A549 (cell line): ENCODE results near the gene ZNF273. TPM values are rescaled to one million over a fixed set of nuclear protein-coding genes. Genes with fewer than 3 reads are reported as not detected.

ENCODE experiments used
- ATAC-seq, 2 experiments: fragments of 200-7000 bp in 1 of 2; fragments of >200 bp in 1 of 2; cut with Nextera tagmentation in 1 of 2; cut with Tn5 transposase in 1 of 2; 3 replicates each; pipeline versions ENCODE4 v1.8.0 to v1.9.1; 2018 to 2020; ENCODE audit warnings: mild to moderate bottlenecking in 1 of 2, moderate library complexity in 1 of 2
- CTCF ChIA-PET: fragments of 300-600 bp; sonication (Branson Sonifier 250); formaldehyde crosslinking; extraction: SDS; loops from one replicate; lab custom pipeline; 2021; ENCODE audit warnings: antibody characterized with exemption, inconsistent platforms; lab: Yijun Ruan, JAX
- POLR2A ChIA-PET: fragments of 350-600 bp; formaldehyde crosslinking; extraction: SDS; loops from one replicate; lab custom pipeline; 2021; ENCODE audit warnings: antibody characterized with exemption, inconsistent platforms; lab: Yijun Ruan, JAX
- DNase-seq, 2 experiments: peaks; one replicate each; pipeline versions ENCODE4 v3.0.0 to v3.0.0-alpha.2; 2011 to 2016; ENCODE audit warnings: low read depth in 1 of 2, low spot score in 1 of 2
- FAIRE-seq: peaks from 2 replicates; lab custom pipeline; 2011; peaks lifted over from hg19 to GRCh38; lab: Jason Lieb, UNC
- H3K27ac ChIP-seq, 2 experiments: fragments of >200 bp; sonication (Bioruptor Twin); formaldehyde crosslinking; 3 replicates each; pipeline ENCODE4 v1.5.1; 2016 to 2017
- H3K4me1 ChIP-seq: fragments of >200 bp; sonication (Bioruptor Twin); formaldehyde crosslinking; 3 replicates; pipeline ENCODE4 v1.6.1; 2016
- H3K4me2 ChIP-seq: fragments of >200 bp; sonication (Bioruptor Twin); formaldehyde crosslinking; 3 replicates; pipeline ENCODE4 v1.6.1; 2016
- H3K4me3 ChIP-seq: fragments of >200 bp; sonication (Bioruptor Twin); formaldehyde crosslinking; 3 replicates; pipeline ENCODE4 v1.5.1; 2016
- H3K9me3 ChIP-seq: fragments of >200 bp; sonication (Bioruptor Twin); formaldehyde crosslinking; 3 replicates; pipeline ENCODE4 v1.6.1; 2016
- BHLHE40 ChIP-seq: IDR thresholded peaks from 2 replicates; pipeline ENCODE4 v1.6.1; 2012; ENCODE audit warnings: low read depth, low read length, inconsistent platforms
- CBX8 ChIP-seq: fragments of 200-600 bp; sonication (generic); IDR thresholded peaks from 2 replicates; pipeline ENCODE4 v1.6.1; 2016
- CEBPB ChIP-seq, 2 experiments: fragments of >200 bp in 1 of 2; sonication (Bioruptor Twin) in 1 of 2; formaldehyde crosslinking in 1 of 2; IDR thresholded peaks; 2 replicates each; pipeline ENCODE4 v1.6.1; 2012 to 2016
- EP300 ChIP-seq, 2 experiments: fragments of >200 bp; sonication (Bioruptor Twin); formaldehyde crosslinking; IDR thresholded peaks; 2 replicates in 1 of 2; 3 replicates in 1 of 2; pipeline ENCODE4 v1.6.1; 2016 to 2017
- JUNB ChIP-seq: fragments of >200 bp; sonication (Bioruptor Twin); formaldehyde crosslinking; IDR thresholded peaks from 2 replicates; pipeline ENCODE4 v1.6.1; 2016
- NPAS2 ChIP-seq: fragments of 250-450 bp; sonication (Bioruptor Pico); IDR thresholded peaks from 2 replicates; pipeline ENCODE4 v1.8.0; 2022; ENCODE audit warnings: mild to moderate bottlenecking, moderate library complexity, borderline replicate concordance
- NR3C1 ChIP-seq: fragments of >200 bp; sonication (Bioruptor Twin); formaldehyde crosslinking; IDR thresholded peaks from 3 replicates; pipeline ENCODE4 v1.6.1; 2017
- POLR2A ChIP-seq: IDR thresholded peaks from 2 replicates; pipeline ENCODE4 v1.6.1; 2012; ENCODE audit warnings: mild to moderate bottlenecking, low read length
- RARB ChIP-seq: fragments of 250-450 bp; sonication (Bioruptor Pico); IDR thresholded peaks from 2 replicates; pipeline ENCODE4 v1.8.0; 2021; ENCODE audit warnings: mild to moderate bottlenecking, moderate library complexity
- RFX5 ChIP-seq: fragments of 450-650 bp; IDR thresholded peaks from 2 replicates; pipeline ENCODE4 v1.7.1; 2014; ENCODE audit warnings: antibody characterized with exemption, mild to moderate bottlenecking, moderate library complexity
- ZC3H11A ChIP-seq: fragments of 450-650 bp; IDR thresholded peaks from 2 replicates; pipeline ENCODE4 v1.6.1; 2014; ENCODE audit warnings: antibody characterized with exemption, mild to moderate bottlenecking
- WGBS: methylation state at CpG from one replicate; pipeline ENCODE4 v1.1.6; 2017; ENCODE audit errors: missing lambda C conversion rate; 5-methylcytosine and 5-hydroxymethylcytosine counted together
- polyA plus RNA-seq, 4 experiments: library from polyadenylated mRNA; depleted of rRNA in 3 of 4; stranded (reverse); fragments of >200 nt; fragmentation: RNase III in 1 of 4; extraction: RNeasy Plus Mini Kit Qiagen cat#74134 plus additional on column Dnase treatment in 1 of 4; gene quantifications; 2 replicates in 3 of 4; 3 replicates in 1 of 4; pipeline ENCODE4 v1.2.3, GENCODE V29; 2011 to 2017
- TF ChIP-seq, protein P1 (sequence below): fragments of 150-350 bp; IDR thresholded peaks from 2 replicates; pipeline ENCODE4 v1.6.1; 2014; ENCODE audit warnings: low read depth, mild to moderate bottlenecking, low read length
- TF ChIP-seq, protein P2 (sequence below): IDR thresholded peaks from 2 replicates; pipeline ENCODE4 v1.6.1; 2012
- TF ChIP-seq, protein P3 (sequence below): fragments of >200 bp; sonication (Bioruptor Twin); formaldehyde crosslinking; IDR thresholded peaks from 3 replicates; pipeline ENCODE4 v1.6.1; 2016
- TF ChIP-seq, protein P4 (sequence below): fragments of >200 bp; sonication (Bioruptor Twin); formaldehyde crosslinking; IDR thresholded peaks from 3 replicates; pipeline ENCODE4 v1.5.1; 2016

Gene ZNF273
- polyA plus RNA-seq, 2 of the 4 experiments (the other 2 are of a cell fraction) = 3.1 to 5.2 TPM

DNA sequence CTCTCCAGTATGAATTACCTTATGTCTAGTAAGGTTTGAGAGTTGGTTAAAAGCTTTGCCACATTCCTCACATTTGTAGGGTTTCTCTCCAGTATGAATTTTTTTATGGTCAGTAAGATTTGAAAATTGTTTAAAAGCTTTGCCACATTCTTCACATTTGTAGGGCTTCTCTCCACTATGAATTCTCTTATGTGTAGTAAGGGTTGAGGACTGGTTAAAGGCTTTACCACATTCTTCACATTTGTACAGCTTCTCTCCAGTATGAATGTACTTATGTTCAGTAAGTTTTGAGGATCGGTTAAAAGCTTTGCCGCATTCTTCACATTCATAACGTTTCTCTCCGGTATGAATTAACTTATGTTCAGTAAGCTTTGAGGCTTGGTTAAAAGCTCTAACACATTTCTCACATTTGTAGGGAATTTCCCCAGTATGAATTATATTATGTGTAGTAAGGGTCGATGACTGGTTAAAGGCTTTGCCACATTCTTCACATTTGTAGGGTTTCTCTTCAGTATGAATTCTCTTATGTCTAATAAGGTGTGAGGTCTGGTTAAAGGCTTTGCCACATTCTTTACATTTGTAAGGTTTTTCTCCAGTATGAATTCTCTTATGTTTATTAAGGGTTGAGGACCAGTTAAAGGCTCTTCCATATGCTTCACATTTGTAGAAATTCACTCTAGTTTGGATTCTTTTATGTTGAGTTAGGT is 75.6 kb downstream of the ZNF273 start:
- POLR2A ChIA-PET = no interaction called here
- FAIRE-seq = peak; percentile 79
- WGBS = 63% methylated on average over 5 of the region's 5 CpGs
- TF ChIP-seq POLR2A = no peak
- TF ChIP-seq CEBPB (IDR thresholded peaks at IDR 0.05) = no peak
- TF ChIP-seq NR3C1 = no peak
- TF ChIP-seq CBX8 = no peak
- no peak for TF ChIP-seq ZC3H11A
- TF ChIP-seq, protein P1, sequence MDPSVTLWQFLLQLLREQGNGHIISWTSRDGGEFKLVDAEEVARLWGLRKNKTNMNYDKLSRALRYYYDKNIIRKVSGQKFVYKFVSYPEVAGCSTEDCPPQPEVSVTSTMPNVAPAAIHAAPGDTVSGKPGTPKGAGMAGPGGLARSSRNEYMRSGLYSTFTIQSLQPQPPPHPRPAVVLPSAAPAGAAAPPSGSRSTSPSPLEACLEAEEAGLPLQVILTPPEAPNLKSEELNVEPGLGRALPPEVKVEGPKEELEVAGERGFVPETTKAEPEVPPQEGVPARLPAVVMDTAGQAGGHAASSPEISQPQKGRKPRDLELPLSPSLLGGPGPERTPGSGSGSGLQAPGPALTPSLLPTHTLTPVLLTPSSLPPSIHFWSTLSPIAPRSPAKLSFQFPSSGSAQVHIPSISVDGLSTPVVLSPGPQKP = no peak
- no peak for TF ChIP-seq JUNB
- no peak for TF ChIP-seq RARB (CRISPR knock-in tag)
- TF ChIP-seq RFX5 = no peak
- TF ChIP-seq, protein P2, sequence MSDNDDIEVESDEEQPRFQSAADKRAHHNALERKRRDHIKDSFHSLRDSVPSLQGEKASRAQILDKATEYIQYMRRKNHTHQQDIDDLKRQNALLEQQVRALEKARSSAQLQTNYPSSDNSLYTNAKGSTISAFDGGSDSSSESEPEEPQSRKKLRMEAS = no peak
- TF ChIP-seq BHLHE40 = no peak
- TF ChIP-seq, protein P3, sequence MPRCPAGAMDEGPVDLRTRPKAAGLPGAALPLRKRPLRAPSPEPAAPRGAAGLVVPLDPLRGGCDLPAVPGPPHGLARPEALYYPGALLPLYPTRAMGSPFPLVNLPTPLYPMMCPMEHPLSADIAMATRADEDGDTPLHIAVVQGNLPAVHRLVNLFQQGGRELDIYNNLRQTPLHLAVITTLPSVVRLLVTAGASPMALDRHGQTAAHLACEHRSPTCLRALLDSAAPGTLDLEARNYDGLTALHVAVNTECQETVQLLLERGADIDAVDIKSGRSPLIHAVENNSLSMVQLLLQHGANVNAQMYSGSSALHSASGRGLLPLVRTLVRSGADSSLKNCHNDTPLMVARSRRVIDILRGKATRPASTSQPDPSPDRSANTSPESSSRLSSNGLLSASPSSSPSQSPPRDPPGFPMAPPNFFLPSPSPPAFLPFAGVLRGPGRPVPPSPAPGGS = no peak
- TF ChIP-seq NPAS2 (CRISPR knock-in tag) = no peak
- TF ChIP-seq EP300 (IDR thresholded peaks at IDR 0.05) = no peak
- TF ChIP-seq, protein P4, sequence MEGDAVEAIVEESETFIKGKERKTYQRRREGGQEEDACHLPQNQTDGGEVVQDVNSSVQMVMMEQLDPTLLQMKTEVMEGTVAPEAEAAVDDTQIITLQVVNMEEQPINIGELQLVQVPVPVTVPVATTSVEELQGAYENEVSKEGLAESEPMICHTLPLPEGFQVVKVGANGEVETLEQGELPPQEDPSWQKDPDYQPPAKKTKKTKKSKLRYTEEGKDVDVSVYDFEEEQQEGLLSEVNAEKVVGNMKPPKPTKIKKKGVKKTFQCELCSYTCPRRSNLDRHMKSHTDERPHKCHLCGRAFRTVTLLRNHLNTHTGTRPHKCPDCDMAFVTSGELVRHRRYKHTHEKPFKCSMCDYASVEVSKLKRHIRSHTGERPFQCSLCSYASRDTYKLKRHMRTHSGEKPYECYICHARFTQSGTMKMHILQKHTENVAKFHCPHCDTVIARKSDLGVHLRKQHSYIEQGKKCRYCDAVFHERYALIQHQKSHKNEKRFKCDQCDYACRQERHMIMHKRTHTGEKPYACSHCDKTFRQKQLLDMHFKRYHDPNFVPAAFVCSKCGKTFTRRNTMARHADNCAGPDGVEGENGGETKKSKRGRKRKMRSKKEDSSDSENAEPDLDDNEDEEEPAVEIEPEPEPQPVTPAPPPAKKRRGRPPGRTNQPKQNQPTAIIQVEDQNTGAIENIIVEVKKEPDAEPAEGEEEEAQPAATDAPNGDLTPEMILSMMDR = no peak
- TF ChIP-seq, all 56 proteins: peak for 0
- Histone ChIP-seq H3K4me1 (no peaks in the 10 kb centered on the region), H3K27ac (no peak overlapping the region), H3K9me3 (peaks cover 65% of the 10 kb centered on the region), H3K4me2 (no peak overlapping the region), H3K4me3 (no peak overlapping the region)
- ATAC-seq (no peak), DNase-seq (no peak)
- CTCF ChIA-PET = no interaction called here

Other genes starting within 250 kb of the ZNF273 start
- 4.6 and 4.9 TPM in 2 replicates for gene ZNF107, start 237.1 kb upstream of the ZNF273 start, polyA plus RNA-seq (2011; rRNA removed)
- 2.8 to 3.6 TPM (median 3.4 TPM) in 3 replicates for gene ZNF107, start 237.1 kb upstream of the ZNF273 start, polyA plus RNA-seq (2017; fragmentation: RNase III; extraction: RNeasy Plus Mini Kit Qiagen cat#74134 plus additional on column Dnase treatment)
- gene ZNF138, start 108.8 kb upstream of the ZNF273 start, polyA plus RNA-seq (2011; rRNA removed) = 6.3 TPM in 2 replicates
- gene ZNF138, start 108.8 kb upstream of the ZNF273 start, polyA plus RNA-seq (2017; fragmentation: RNase III; extraction: RNeasy Plus Mini Kit Qiagen cat#74134 plus additional on column Dnase treatment) = 3.8 to 4.0 TPM (median 3.9 TPM) in 3 replicates
- gene ZNF117, start 87.8 kb downstream of the ZNF273 start, polyA plus RNA-seq (2011; rRNA removed) = 0.99 and 1.3 TPM in 2 replicates
- gene ZNF117, start 87.8 kb downstream of the ZNF273 start, polyA plus RNA-seq (2017; fragmentation: RNase III; extraction: RNeasy Plus Mini Kit Qiagen cat#74134 plus additional on column Dnase treatment) = 0.90 to 1.3 TPM (median 0.98 TPM) in 3 replicates
- gene ERV3-1, start 103.4 kb downstream of the ZNF273 start, polyA plus RNA-seq (2011; rRNA removed) = 5.7 and 5.8 TPM in 2 replicates
- gene ERV3-1, start 103.4 kb downstream of the ZNF273 start, polyA plus RNA-seq (2017; fragmentation: RNase III; extraction: RNeasy Plus Mini Kit Qiagen cat#74134 plus additional on column Dnase treatment) = 5.0 to 7.0 TPM (median 5.8 TPM) in 3 replicates